GM18907 (cell line): ENCODE data around the gene USP10.
"Not testable (repeated sequence)": the region's sequence is repeated elsewhere in the genome, so short reads cannot be mapped to it uniquely, and the experiment has no call there.

Experiments used
- ATAC-seq: cut with Tn5 transposase; IDR thresholded peaks from one replicate; pipeline ENCODE4 v1.9.1; 2021; ENCODE audit warnings: mild to moderate bottlenecking, moderate library complexity; ENCODE audit not compliant: unreplicated experiment

The USP10 gene

GRCh38 chr16:84692451-84693214 is 7.2 kb upstream of the USP10 start:
- no peak for ATAC-seq

DNA sequence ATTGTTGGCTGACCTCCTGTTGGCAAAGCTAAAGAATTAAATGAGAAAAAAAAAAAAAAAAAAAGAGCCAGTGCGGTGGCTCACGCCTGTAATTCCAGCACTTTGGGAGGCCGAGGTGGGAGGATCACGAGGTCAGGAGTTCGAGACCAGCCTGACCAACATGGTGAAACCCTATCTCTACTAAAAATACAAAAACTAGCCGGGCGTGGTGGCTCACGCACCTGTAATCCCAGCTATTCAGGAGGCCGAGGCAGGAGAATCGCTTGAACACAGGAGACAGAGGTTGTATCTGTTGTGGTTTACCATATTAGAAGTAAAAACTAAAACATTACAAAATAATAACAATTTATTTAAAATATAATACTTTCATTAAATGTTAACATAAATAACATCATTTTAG is 5.9 kb upstream of the USP10 start:
- not testable (repeated sequence) for ATAC-seq

DNA sequence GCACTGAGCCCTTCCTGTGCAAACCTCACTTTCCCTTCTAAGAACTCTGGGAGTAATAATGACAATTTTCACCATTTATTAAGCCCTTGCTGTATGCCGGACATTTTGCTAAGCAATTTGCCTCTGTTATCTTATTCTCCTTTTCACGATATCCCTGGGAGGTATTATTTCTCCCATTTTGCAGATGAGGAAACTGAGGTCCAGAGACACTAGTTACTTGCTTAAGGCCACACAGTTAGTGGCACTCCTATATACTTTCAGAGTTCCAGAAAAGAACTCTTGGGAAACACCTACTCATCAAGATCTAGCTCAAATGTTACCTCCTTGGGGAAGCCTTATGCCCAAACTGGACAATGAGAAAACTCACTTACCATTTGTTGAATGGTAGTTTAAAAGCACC is 4.8 kb upstream of the USP10 start:
- ATAC-seq = no peak

- ATAC-seq = no peak
Observed at GRCh38 chr16:84699147-84699711, 571 bp upstream of the USP10 start.

DNA sequence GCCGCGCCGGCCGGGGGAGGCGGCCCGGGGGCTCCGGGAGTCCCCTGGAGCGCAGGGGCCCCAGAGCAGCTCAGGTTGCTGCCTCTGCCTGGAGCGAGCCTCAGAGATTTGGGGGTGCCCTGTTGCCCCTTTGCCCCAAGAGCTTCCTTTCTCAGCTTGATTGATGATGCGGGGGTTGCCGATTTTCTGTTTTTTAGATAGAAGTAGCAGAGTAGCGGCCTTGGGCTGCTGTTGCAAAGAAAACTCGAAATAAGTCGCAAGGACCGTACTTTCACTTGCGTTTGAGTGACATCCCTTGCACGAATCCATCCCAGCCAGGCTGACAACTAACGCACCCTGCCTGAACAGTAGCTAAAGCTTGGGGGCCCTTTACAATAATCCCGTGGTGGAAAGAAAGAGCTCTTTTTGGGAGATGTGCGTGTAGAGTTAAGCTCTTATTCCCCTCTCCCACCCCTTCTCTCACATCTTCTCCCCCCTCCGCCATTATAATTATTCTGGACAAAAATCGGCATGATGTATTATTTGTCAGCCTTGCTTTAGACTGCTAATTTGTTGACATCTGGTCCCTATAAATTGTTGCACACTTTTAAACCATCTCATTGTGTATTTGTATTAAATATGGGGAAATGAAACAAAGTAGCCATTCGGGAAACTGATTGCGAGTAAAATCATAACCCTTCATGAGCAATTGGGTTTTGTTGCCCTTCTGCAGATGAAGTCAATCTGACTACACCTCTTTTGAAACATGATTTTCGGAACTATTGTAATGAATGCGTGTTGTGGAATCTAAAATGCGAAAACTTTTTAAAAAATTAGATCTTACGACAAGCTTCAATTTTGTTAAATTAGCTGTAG is 873 bp downstream of the USP10 start:
- ATAC-seq = peak; percentile 31

DNA sequence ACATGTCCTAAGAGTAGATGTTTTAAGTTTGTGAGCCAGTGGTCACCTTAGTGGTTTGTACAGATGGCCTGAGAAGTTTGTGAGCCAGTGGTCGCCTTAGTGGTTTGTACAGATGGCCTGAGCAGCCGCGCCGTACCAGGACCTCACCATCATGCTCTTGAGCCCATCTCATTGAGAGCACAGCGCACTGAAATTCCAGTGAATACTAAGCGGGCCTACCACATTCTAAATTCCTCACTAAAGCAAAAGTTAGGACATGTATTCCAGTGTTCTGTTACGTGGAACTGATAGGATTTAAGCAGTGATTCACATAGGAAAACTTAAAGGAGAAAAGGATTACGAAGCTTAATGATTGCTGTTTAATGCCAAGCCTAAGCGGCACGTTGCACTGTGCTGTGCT is 3.9 kb downstream of the USP10 start:
- ATAC-seq = no peak

GRCh38 chr16:84704253-84704652 is 4.5 kb downstream of the USP10 start:
- no peak for ATAC-seq

DNA sequence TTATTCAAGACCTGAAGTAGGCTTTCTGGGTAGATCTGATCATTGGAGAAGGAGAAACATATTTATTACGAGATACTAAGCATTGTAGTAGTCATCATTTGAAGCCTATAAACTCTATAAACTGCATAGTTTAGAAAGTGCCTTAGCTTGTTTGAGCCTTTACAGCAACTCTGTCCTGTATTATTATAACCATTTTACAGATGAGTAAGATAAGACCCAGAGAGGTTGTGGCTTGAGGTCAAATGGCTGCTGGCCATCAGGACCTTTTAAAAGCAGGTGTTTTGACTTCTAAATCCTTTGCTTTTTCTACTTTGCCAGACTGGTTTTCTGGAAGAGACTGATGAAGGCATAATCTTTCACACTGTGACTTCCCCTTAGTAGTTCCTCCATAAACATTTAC is 7.1 kb downstream of the USP10 start:
- no peak for ATAC-seq

DNA sequence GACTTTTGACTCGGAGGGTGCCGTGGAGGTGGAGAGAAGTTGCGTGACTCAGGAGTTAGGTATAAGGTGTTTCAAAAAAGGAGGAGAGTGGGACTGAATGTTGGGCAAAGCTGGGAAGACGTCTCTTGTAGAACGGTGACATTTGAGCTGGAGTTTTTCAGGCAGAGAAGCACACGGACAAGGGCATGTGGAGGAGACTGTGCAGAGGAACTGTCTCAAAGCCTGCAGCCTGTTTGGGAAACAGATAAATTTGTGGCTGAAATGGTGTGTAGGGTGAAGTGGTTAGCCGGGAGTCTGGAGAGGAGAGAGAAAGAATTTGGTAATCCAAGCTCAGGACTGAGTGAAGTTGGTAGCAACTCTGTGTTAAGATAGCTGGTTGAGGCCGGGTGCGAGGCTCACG is 9.8 kb downstream of the USP10 start:
- no peak for ATAC-seq

- no peak for ATAC-seq
Observed at GRCh38 chr16:84710686-84711085, 10.9 kb downstream of the USP10 start.

DNA sequence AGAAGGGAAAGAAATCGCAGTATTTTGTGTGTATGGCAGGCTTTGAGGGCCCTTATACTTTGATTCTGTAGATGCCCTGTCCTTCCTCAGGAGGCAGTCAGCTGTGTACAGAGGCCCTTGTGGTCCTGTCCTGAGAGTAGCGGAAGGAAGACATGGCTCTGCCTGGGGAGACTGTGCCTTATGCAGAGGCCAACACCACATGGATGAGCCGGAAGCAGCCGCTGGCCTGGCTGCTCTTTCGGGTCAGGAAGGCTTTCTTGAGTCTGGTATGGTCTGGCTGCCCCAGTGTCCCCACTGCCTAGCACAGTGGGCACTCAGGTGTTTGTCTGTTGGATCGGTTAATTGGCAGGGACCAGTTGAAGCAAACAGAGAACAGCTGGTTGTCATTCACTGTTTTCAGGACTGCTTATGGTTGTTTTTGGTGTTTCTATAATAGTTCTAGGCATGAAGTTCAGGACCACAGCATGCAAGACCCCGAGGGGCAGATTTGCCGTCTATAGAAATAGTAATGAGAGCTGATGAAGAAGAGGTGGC is 12.4 kb downstream of the USP10 start:
- no peak for ATAC-seq

DNA sequence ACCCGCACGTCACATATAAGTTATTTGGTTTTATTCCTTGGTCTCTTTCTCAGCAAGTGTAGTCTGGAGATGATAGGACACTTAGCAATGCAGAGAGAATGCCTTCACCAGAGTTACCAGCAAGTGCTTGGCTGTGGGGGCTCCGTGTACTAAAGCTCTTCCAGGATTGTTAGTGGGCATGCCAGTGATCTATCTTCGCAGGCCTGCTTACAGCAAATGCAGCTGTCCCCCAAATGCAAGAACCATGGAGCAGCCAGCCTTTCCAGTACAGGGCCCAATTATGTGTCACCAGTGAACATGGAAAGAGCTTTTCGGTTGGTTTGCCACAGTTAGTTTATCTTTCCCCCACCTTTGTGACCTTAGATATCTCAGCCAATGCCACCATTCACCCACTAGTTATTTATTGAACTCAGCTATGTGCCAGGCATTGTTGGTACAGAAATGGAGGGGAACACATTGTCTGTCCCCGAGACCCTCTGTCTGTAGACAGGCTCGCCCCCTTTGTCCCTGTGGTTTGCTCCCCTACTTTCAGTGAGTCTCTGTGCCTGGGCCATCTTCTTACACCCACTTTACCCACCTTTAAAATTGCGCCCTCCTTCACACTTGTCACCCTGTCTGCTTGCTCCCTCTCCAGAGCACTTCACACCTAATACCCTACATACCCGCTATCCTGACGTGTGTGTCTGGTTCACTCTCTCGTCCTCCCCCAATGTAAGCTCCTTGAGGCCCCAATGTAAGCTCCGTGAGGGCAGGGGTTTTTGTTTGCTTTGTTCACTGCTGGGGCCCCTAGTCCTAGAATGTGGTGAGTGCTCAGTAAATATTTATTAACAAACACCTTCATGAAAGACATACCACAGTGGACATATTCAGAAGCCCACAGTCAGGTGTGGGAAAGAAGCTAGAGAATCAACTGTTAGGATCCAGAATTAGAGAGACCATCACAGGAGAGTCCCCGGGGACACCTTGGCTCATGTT is 13.3 kb downstream of the USP10 start:
- no peak for ATAC-seq

DNA sequence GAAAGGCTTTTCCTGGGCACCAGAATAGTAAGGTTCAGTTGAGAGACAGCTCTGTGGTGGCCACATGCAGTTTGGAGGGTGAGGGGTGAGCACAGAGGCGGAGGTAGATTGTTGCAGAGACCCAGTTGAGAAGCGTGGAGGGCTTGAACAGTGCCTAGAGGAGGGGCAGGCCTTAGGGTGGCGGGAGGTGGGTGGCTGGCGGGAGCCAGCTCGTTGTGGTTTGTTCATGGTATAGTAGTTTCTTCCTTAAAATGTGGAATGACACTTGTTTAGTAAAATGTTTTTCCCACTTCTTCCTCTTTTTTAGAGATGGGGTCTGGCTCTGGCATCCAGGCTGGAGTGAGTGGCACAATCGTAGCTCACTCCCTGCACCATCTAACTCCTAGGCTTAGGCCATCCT is 14.2 kb downstream of the USP10 start:
- ATAC-seq = no peak

DNA sequence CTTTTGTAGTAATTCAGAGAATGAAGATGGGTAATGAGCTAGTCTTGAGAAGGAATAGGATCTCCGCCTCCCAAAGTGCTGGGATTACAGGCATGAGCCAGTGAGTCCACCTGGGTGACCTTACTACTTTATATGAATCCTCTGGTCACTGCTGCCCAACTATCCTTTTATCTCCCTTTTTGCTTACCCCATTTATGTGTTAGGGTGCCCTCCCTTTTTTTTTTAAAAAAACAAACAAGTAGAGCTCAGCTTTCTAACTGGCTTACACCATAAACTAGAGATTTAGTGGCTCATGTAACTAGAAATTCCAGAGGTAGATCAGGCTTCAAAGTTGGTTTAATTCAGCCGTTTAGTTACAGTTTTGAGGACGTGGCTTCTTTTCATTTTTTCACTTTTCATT is 15.6 kb downstream of the USP10 start:
- no peak for ATAC-seq

- ATAC-seq = no peak
Observed at GRCh38 chr16:84715854-84716253, 16.1 kb downstream of the USP10 start.

GRCh38 chr16:84716740-84717139 is 16.9 kb downstream of the USP10 start:
- no peak for ATAC-seq

GRCh38 chr16:84717484-84717883 is 17.7 kb downstream of the USP10 start:
- no peak for ATAC-seq

GRCh38 chr16:84720177-84720579 is 20.4 kb downstream of the USP10 start:
- ATAC-seq = no peak

DNA sequence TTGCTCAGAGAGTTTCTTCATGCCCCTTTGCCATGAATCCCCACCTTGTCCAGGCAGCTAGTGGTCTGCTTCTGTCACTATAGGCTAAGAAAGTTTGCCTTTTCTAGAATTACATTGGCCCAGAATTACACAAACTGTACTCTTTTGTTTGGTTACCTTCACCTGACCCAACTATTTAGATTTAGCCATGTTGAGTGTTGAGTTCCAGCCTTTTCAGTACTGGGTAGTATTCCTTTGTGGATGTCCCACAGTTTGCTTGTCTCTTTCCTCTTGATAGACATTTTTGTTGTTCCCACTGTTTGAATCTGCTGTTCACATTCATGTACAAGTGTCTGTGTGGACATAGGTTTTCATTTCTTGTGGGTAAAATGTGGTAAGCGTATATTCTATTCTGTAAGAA is 22.3 kb downstream of the USP10 start:
- ATAC-seq = no peak

- ATAC-seq = no peak
Observed at GRCh38 chr16:84723906-84724305, 24.1 kb downstream of the USP10 start.
